Fibroblast of skin of left biceps (primary cell): ENCODE data around the gene SLC15A3.
"Not testable (repeated sequence)": the region's sequence is repeated elsewhere in the genome, so short reads cannot be mapped to it uniquely, and the experiment has no call there.

Experiments used
- DNase-seq, 2 experiments: peaks; one replicate each; pipeline ENCODE4 v3.0.0-alpha.2; 2013; ENCODE audit warnings: low read depth in 2 of 2

SLC15A3 gene

DNA sequence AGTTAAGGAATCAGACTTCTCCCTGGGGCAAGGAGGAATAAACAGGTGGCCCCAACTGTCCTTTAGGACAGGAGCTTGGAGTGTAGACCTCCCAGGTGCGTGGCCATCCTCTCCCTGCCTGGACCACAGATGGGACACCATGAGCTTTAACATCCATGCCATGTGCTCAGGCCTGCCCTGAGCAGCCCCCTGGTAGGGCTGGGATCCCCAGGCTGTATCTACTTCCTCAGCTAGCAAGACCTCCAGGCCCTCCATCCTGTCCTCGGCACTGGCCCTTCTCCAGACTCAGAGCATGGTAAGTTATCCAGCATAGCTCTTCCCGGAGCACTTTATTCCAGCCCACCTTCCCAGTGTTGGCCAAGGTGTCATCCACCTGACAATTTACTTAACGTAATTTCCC, 25.2 kb upstream of the SLC15A3 start:
- DNase-seq = no peak

DNA sequence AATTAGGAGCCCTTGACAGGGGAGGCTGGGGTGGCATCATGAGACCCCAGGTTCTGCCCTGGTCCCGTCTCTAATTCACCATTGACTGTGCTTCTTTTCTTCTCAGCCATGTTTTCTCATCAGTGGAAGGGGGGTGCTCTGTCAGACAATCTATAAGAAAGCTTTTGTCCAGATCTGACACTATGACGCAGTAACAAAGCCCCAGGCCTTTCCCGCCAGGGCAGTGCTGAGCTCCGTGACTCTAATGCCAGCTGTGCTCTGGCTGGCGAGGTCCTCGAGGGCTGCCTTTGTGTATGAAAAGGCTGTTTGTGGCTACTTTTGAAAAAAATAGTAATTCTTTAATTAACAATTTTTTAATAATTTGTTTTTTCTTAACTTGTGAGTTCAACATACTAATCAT, 22.8 kb upstream of the SLC15A3 start:
- DNase-seq = no peak

DNA sequence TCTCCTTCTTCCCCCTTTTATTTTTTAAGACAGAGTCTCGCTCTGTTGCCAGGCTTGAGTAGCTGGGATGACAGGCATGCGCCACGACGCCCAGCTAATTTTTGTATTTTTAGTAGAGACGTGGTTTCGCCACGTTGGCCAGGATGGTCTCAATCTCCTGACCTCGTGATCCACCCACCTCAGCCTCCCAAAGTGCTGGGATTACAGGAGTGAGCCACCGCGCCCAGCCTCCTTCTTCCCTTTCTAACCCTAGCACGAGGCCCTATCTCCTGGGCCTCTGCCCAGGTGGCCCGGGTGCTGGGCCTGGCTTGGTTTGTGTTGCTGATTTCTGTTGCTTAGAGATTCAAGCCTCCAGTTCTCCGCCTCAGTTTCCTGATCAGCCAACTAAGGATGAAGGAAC, 22.3 kb upstream of the SLC15A3 start:
- not testable (repeated sequence) for DNase-seq

DNA sequence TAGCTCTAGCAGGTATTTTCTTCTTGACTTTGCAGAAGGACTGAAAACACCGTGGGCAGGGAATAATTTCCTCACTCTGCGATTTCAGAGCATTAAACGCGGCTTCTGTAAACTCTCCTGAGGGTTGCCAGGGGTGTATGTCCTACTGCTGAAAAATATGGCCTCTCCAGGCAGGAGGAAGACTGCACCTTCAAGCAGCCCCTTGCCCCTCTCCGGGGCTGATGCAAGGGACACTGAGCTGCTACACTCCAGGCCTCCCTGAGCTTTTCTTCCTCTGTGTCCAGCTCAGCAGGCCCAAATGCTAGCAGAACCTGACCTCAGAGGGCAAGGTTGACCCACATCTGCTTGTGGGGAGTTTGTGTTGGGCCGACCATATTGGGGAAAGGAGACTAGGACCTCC, 21.7 kb upstream of the SLC15A3 start:
- no peak for DNase-seq

DNA sequence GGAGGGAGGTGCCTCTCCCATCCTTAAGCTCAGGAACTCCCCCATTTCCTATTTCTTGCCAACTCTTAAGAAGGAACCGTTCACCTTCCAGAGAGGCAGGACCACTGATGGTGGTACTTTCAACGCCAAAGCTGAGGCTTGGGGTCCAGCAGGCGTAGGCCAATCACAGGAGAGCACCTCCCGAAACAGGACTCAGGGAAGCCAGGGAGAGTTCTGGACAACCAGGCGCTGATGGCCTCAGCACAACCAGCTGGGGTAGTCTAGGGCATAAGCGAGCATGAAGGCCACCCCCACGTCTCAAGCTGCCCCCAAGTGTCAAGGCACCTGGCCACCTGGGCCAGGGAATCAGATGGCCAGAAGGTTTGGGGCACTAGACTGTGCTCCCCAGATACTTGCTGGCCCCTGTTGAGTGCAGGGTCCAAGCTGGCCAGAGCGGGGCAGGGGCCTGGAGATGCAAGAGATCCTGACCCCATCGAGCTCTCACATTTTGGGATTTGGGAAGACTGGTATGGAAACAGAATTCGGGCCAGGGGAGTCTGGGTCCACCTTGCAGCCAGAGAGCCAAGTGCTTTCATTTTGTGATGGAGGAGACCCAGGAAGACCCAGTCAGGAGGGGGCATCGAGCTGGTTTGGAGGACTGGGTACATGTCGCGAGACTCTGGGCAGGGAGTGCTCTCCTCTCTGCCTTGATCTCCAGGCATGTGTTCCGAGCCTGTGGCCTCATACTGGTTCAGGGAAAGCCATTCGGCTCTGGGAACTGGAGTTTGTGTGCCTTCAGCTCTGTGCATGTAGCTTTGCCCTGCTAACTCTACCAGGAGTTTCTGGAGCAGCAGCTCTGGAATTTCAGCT, 20.4 kb upstream of the SLC15A3 start:
- no peak for DNase-seq

DNA sequence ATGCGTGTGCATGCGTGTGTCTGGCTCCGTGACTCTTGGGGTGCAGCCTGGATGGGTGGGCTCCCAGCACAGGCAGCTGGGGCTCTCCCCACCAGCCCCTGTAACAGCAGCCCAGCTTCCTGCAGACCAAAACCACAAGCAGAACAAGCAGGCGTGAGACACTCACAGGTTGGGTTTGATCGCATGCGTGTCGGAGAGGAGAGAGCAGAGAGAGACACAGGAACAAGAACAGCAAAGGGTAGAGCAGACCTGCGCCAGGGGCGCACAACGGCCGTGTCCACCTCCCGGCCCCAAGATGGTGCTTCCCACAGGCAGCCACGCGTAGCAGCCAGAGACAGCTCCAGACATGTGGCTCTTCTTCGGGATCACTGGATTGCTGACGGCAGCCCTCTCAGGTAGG, 19.5 kb upstream of the SLC15A3 start, which contains the start of gene CD6:
Gene CD6, plus strand, starts transcription at position 161 of the 400 bp plus-strand sequence. Its CDS starts 186 bp downstream, at position 347.
- no peak for DNase-seq

DNA sequence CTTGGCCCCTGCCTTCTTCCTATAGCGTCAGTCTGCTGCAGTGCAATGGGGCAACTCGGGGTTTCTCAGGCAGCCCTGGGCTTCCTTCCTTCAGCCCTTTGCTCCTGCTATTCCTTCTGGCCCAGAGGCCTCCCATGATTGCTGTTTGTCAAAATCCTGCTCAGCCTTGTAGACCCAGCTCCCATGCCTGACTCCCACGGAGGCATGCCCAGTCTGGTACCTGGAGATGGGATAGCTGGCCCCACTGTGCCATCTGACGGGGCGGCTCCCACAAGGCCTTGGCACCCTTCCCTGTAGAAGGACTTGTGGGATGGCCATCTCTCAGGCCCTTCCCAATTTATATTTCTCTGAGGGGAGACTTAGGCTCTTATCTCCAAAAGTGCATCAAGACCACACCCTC, 18.9 kb upstream of the SLC15A3 start:
- no peak for DNase-seq

DNA sequence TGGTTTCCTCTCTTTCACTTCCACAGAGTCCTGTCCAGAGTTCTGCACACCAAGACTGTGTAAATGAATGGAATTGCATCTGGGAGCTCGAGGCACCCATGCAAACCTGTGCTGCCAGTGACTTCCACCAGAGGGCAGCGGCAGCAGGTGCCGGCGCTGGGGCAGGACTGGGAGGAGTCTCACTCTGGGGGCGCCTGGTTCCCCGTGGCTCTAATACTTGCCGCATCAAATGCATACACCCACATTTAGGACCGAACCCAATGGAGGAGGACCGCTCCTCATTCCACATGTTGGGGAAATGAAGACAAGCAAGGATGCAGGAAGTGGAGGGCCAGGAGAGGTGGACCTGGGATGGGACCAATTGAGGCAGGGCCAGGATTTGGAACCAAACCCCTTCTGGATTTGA, 18.4 kb upstream of the SLC15A3 start:
- no peak for DNase-seq

DNA sequence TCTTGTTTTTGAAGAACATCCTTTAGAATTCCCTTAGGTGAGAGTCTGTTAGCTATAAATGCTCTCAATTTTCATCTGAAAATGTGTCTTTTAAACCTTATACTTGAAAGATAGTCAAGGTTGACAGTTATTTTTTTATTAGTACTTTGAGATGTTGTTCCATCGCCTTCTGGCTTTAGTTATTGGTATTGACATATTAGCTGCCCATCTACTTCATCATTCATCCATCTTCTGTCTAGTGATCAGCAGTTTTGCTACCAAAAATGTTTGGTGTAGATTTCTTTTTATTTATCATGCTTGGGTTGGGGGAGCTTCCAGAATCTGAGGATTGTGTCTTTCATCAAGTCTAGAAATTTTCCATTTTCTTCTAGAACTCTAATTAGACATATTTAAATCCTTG, 16.2 kb upstream of the SLC15A3 start:
- no peak for DNase-seq

DNA sequence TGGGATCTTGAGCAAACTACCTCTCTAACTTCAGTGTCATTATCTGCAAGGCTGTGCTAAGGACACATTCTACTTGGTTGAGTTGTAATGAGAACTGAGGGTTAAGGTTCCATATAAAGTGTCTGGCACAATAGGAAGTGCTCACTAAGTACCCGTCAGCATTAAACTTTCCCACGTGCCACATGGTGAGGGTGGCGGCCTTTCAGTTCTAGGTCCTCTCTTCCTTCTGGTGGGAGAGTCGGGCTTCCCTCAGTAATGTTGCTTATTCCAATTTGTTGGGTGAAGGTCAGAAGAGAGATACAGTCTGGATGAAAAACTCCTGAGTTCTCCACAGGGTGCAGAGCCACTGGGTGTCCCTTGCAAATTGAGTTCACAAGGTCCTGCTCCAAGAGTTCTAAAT, 14.9 kb upstream of the SLC15A3 start:
- DNase-seq = no peak

DNA sequence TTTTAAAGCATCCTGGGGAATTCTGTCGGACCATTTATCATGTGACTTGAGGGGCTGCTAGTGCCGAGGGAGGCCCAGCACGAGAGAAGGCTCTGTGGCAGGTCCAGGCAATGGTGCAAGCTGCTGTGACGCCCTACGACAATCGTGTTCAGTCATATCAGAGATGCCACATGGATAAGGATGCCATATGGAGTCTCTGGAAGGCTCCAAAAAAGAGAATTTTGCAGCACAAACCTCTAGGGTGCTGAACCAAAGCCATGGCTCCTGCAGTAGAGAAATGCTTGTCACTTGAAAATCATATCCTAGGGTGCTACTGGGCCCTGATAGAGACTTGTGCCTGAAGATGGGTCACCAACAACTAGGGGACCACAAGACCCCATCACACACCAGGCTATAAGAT, 12.8 kb upstream of the SLC15A3 start:
- DNase-seq = no peak

DNA sequence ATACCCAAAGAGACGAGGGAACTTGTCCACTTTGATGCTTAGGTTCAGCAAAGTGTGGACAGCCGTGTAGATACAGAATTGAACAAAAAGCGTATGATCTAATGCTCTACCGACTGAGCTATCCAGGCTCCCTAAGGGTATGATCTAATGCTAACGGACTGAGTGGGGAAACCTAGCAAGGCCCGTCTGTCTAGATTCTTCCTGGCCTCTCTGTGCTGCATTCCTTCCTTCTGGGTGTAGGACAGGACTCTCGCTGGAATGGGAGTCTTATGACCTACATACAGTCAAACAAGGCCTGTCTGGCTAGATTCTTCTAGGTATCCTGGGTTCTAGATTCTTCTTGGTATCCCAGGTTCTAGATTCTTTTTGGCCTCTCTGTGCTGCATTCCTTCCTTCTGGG, 8.4 kb upstream of the SLC15A3 start:
- DNase-seq = no peak

DNA sequence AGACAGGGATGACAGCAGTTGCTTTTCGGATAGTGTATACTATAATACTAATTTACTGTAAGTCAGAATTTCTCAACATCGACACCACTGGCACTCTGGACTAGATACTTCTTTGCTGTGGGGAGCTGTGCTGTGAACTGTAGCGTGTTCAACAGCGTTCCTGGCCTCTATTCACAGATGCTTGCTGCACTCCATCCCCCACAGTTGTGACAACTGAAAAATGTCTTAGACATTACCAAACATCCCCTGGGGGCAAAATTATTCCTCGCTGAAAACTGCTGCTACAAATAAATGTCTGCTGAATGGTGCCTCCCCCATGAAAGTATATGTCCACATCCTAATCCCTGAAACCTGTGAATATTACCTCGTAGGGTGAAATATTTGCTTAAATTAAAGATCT, 7.5 kb upstream of the SLC15A3 start:
- no peak for DNase-seq

DNA sequence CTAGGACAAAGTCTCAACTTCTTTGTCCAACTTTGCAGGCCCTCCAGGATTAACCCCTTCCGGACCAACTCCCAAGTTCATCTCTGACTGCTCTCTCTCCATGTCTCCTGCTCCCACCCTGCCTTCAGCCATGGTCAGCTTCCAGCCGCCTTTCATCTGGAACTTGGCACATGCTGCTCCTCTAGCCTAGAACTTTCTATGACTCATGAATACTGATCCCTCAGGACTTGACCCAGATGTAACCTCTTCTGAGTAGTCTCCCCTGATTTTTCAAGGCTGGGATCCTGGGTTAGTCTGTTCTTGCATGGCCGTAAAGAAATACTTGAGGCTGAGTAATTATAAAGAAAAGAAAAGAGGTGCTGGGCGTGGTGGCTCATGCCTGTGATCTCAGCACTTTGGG, 5.2 kb upstream of the SLC15A3 start:
- DNase-seq = no peak

DNA sequence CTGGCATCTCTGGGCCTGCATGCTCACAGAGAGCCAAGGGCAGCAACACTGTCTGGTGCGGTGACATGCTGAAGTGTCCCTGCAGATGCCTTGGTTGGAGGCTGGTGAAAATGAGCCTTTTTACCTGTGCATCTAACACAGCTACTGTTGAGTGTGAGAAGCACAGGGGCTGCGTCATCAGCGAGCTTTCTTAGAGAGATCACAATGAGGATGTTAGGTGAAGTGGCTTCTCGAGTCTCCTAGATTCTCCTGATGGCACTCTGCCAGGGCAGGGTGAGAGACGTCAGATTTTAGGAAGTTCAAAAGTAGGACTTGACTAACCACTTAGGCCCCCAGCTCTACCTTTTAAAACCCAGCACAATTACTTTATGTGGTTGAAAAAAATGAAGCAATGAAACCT, 3.6 kb upstream of the SLC15A3 start:
- no peak for DNase-seq

DNA sequence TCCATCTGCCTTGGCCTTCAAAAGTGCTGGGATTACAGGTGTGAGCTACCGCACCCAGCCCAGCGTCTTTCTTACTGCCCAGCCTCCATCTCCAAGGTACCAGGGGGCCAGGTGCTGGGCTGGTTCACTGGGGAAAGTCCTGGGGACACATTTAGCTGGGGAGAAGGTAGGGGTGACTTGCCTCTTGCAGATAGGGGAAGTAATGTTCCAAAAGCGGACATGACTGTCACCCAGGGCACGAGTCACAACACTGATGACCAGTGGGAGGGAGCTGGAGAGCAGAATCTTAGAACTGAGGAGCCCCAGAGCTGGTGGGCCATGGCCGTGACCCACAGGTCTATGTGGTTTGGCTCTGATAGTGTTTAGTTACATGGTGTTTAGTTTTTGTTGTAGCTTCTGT, 2.4 kb upstream of the SLC15A3 start:
- no peak for DNase-seq

DNA sequence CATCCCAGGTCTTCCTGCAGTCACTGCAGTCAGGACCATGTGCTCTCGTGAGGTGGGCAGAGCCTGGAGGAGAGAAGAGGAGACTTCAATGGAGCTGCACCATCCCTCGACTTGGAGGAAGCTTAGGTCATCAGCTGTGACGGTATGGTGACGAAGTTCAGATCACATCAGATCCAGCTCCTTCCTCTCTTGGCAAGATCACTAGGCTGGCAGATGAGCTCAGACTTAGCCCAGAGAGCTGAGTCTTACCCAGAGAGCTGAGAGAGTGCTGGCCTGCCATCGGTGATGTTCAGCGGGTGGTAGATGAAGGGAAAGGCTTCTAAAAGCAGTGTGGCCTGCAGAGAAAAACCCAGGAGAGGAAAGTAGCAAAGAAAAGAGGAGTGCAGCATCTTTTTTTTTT, 1.8 kb upstream of the SLC15A3 start:
- no peak for DNase-seq

DNA sequence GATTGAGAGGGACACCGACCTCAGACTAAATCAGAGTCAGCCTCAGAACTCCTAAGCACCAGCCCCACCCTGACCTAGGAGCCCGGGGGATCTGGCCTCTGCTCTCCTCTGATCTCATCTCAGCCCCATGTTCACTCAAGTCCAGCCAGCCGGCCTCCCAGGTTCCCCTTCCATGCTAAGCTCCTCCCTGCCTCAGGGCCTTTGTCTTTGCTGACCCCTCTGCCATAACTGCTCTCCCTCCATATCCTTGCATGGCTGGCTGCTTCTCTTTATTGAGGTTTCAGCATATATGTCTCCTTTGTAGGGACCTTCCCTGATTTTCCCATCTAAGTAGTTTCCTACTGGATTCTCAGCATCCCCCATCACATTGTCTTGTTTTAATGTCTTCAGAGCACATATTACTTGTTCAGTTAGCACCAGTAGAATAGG, 780 bp upstream of the SLC15A3 start:
- DNase-seq = no peak

DNA sequence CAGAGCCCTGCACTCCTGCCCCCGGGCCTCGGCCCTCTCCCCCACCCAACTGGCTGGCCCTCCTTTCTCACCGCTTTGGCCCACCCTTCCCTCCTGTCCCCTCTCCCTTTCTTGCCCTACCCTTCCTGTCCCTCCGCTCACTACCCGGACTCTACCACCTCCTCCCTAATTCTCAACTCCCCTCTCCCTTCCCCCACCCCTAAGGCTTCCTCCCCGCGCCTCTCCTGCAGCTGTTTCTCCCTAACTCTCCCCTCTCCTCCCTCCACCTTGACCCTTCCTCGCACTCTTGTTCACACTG, 421 bp downstream of the SLC15A3 start:
- no peak for DNase-seq

DNA sequence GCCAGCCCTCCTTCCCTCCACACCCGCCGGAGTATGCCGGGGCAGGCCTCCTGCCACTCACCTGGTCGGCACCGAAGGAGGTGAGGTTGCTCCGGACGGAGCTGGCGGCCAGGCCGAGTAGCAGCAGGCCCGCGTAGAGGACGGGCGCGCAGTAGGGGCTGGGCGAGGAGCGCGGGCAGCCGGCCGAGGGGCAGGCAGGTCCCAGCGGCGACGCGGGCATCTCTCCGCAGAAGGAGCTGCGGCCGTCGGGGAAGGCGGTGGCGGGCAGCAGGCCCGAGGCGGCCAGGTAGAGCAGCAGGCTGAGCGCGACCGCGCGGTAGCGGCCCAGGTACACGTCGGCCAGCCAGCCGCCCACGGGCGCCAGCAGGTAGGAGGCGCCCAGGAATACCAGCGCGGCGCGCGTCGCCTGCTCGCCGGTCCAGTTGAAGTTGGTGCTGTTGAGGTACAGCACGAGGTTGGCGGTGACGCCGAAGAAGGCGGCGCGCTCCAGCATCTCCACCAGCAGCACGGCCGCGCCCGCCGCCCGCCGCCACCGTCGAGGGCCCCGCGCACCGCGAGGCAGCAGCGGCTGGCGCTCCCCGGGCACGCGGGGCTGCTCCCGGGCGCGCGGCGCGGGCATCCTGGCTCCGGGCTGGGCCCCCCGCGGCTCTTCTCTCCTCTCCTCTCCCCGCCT, 907 bp downstream of the SLC15A3 start:
- no peak for DNase-seq

DNA sequence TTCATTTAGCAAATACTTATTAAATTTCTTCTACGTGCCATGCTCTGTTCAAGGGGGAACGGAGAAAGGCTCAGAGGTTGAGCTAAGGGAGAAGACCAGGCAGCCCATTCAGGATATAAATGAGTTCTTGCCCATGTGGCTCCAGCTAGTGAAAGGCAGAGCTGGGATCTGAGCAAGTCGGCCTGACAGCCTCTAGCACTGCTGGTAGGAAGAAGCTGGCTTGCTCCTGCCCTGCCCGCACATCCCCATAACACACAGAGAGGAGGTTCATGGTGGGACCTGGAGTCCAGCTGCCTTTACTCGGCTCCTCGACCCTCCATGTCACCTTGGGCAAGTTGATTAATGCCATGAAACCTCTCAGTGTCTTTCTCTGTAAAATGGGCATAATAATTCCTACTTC, 2.0 kb downstream of the SLC15A3 start:
- no peak for DNase-seq

DNA sequence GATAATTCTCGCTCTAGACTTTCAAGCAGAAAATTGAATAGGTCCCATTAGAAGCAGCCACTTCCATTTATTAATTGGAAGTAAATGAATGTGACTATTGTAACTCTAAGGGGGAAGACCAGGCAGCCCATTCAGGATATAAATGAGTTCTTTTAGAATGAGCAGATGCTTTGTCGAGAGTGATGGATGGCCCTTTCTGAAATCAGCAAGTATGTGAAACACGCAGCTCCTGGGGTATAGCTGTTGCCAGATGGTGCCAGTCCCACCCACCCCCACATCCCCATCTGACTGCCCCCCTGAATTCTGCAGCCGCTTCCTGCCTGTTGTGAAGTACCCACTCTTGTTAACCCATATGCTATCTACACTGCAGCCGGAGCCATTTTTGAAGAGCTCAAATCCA, 3.7 kb downstream of the SLC15A3 start:
- DNase-seq = no peak

DNA sequence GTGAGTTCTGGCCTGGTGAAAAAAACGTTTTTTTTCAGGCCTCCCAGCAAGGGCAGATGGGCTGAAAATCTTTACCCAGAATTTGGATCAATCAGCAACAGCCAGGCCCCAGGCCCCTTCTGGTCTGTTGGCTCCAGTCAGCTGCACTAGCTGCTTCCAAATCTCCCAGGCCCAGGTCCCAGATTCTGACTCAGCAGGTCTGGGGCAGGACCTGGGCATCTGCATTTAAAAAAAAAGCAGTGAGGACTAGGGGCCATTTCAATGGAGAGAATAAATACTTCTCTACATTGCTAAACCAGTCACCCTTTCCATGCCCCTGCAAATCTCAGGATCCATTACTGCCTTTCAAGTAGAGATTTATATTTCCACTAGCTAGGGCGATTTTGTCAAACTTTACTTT, 4.3 kb downstream of the SLC15A3 start:
- DNase-seq = no peak
